GM23248 (cell line): ENCODE measurements around the gene MYOM3. TPM values are rescaled to one million over a fixed set of nuclear protein-coding genes. Genes with fewer than 3 reads are reported as not detected.

Source experiments
- DNase-seq: peaks from one replicate; pipeline ENCODE4 v3.0.0-alpha.2; 2015
- H2AFZ ChIP-seq: fragments of 200-600 bp; sonication (generic); 2 replicates; pipeline ENCODE4 v1.6.1; 2016; ENCODE audit warnings: antibody characterized with exemption
- H3F3A ChIP-seq: fragments of 200-600 bp; sonication (generic); 2 replicates; pipeline ENCODE4 v1.6.1; 2016; ENCODE audit warnings: mild to moderate bottlenecking, antibody characterized with exemption, mixed run types; ENCODE audit not compliant: insufficient read depth
- H3K27ac ChIP-seq: fragments of 200-600 bp; sonication (generic); 2 replicates; pipeline ENCODE4 v1.5.1; 2016; ENCODE audit warnings: mild to moderate bottlenecking
- H3K27me3 ChIP-seq: fragments of 200-600 bp; sonication (generic); replicated peaks from 2 replicates; pipeline ENCODE4 v1.6.1; 2016; ENCODE audit warnings: mild to moderate bottlenecking; ENCODE audit not compliant: insufficient read depth
- H3K36me3 ChIP-seq: fragments of 200-600 bp; sonication (generic); 2 replicates; pipeline ENCODE4 v1.6.1; 2016; ENCODE audit warnings: low read depth, mild to moderate bottlenecking
- H3K4me1 ChIP-seq: fragments of 200-600 bp; sonication (generic); 2 replicates; pipeline ENCODE4 v1.6.1; 2016; ENCODE audit warnings: mild to moderate bottlenecking; ENCODE audit not compliant: insufficient read depth
- H3K4me2 ChIP-seq: fragments of 200-600 bp; sonication (generic); one replicate; pipeline ENCODE4 v1.6.1; 2016; ENCODE audit warnings: mild to moderate bottlenecking; ENCODE audit not compliant: unreplicated experiment
- H3K4me3 ChIP-seq: fragments of 200-600 bp; sonication (generic); 2 replicates; pipeline ENCODE4 v1.5.1; 2016; ENCODE audit warnings: mild to moderate bottlenecking
- H3K79me2 ChIP-seq: fragments of 200-600 bp; sonication (generic); 2 replicates; pipeline ENCODE4 v1.6.1; 2016; ENCODE audit warnings: mild to moderate bottlenecking; ENCODE audit not compliant: insufficient read depth
- H3K9ac ChIP-seq: fragments of 200-600 bp; sonication (generic); 2 replicates; pipeline ENCODE4 v1.6.1; 2016; ENCODE audit warnings: mild to moderate bottlenecking
- H3K9me2 ChIP-seq: fragments of 200-600 bp; sonication (generic); 2 replicates; pipeline ENCODE4 v1.6.1; 2016; ENCODE audit warnings: mixed run types, mild to moderate bottlenecking, moderate library complexity; ENCODE audit not compliant: insufficient read depth
- H3K9me3 ChIP-seq: fragments of 200-600 bp; sonication (generic); one replicate; pipeline ENCODE4 v1.6.1; 2017; ENCODE audit warnings: low read depth
- H4K20me1 ChIP-seq: fragments of 200-600 bp; sonication (generic); 2 replicates; pipeline ENCODE4 v1.6.0; 2016; ENCODE audit not compliant: insufficient read depth
- EZH2 ChIP-seq: fragments of 200-600 bp; sonication (generic); IDR thresholded peaks from 2 replicates; pipeline ENCODE4 v1.6.1; 2018; ENCODE audit warnings: antibody characterized with exemption, mild to moderate bottlenecking; ENCODE audit not compliant: insufficient read depth, poor library complexity, severe bottlenecking
- EZH2phosphoT487 ChIP-seq: fragments of 200-600 bp; sonication (generic); IDR thresholded peaks from 2 replicates; pipeline ENCODE4 v1.6.1; 2018; ENCODE audit warnings: antibody characterized with exemption, moderate library complexity, mild to moderate bottlenecking, low read depth; ENCODE audit not compliant: insufficient read depth
- WGBS, 2 experiments: methylation state at CpG; one replicate each; pipeline ENCODE4 v1.1.6; 2015 to 2017; ENCODE audit warnings: low lambda C conversion rate in 2 of 2, low coverage in 1 of 2; ENCODE audit errors: missing lambda C conversion rate in 2 of 2; 5-methylcytosine and 5-hydroxymethylcytosine counted together
- in situ Hi-C: fragments of 300-500 bp; cut with MboI; formaldehyde crosslinking; loops from 2 replicates; pipeline ENCODE4 v1.15.0; 2020
- polyA plus RNA-seq: library from polyadenylated mRNA; unstranded; fragments of >200 nt; fragmentation: Nextera tagmentation; extraction: Ambion mirVana; gene quantifications from 2 replicates; pipeline ENCODE4 v1.2.1, GENCODE V29; 2016
- total RNA-seq: library from RNA; depleted of rRNA; stranded (reverse); fragments of >200 nt; shearing (Covaris generic); gene quantifications from 2 replicates; pipeline ENCODE4 v1.2.3, GENCODE V29; 2014

Gene MYOM3
- total and polyA plus RNA-seq, 2 experiments from 2014 or later: 1.2 to 1.4 TPM

- no peaks in the 10 kb centered on the region for H3K9me2 ChIP-seq
- H4K20me1 ChIP-seq: no peaks in the 10 kb centered on the region
- H3K36me3 ChIP-seq: no peaks in the 10 kb centered on the region
- no peaks in the 10 kb centered on the region for H3K9me3 ChIP-seq
- H3F3A ChIP-seq: no peaks in the 10 kb centered on the region; the same call in 1 of the 2 replicates
- no peak overlapping the region for H3K9ac ChIP-seq
- TF ChIP-seq EZH2 (no peak), EZH2phosphoT487 (no peak)
- H3K27me3 ChIP-seq: no peaks in the 10 kb centered on the region
- in situ Hi-C loops: no loop called here
- no peaks in the 10 kb centered on the region for H3K4me1 ChIP-seq
- H3K79me2 ChIP-seq: no peaks in the 10 kb centered on the region
- no peak overlapping the region for H2AFZ ChIP-seq
- DNase-seq: no peak
- H3K4me2 ChIP-seq: no peak overlapping the region
- no peak overlapping the region for H3K4me3 ChIP-seq
- no peak overlapping the region for H3K27ac ChIP-seq
- 77 to 80% methylated on average over 3 of the region's 3 CpGs for WGBS, 2 experiments
These were observed 22.4 kb upstream of the MYOM3 start for GRCh38 chr1:24134376-24134775.

- no peaks in the 10 kb centered on the region for H3K36me3 ChIP-seq
- 88 to 90% methylated on average over 1 of the region's 1 CpG for WGBS, 2 experiments
These were observed 21.9 kb upstream of the MYOM3 start for GRCh38 chr1:24133819-24134218.

GRCh38 chr1:24130385-24130784 lies 18.4 kb upstream of the MYOM3 start:
- no peak overlapping the region for H3K4me3 ChIP-seq
- peaks cover 5% of the 10 kb centered on the region; the same call in 1 of the 2 replicates for H3F3A ChIP-seq
- H4K20me1 ChIP-seq: no peaks in the 10 kb centered on the region
- H3K36me3 ChIP-seq: no peaks in the 10 kb centered on the region
- H3K27ac ChIP-seq: no peak overlapping the region
- in situ Hi-C loops: no loop called here
- H3K9me2 ChIP-seq: no peaks in the 10 kb centered on the region
- no peak overlapping the region for H3K4me2 ChIP-seq
- TF ChIP-seq EZH2phosphoT487 (no peak), EZH2 (no peak)
- no peaks in the 10 kb centered on the region for H3K79me2 ChIP-seq
- H3K9ac ChIP-seq: no peak overlapping the region
- no peaks in the 10 kb centered on the region for H3K27me3 ChIP-seq
- 57 to 61% methylated on average over 3 of the region's 3 CpGs for WGBS, 2 experiments
- H3K4me1 ChIP-seq: no peaks in the 10 kb centered on the region
- no peaks in the 10 kb centered on the region for H3K9me3 ChIP-seq
- H2AFZ ChIP-seq: no peak overlapping the region
- no peak for DNase-seq

More at GRCh38 chr1:24133819-24134218, 21.9 kb upstream of the MYOM3 start:
- in situ Hi-C loops: no loop called here
- Histone ChIP-seq H3K9me3 (no peaks in the 10 kb centered on the region), H3K4me3 (no peak overlapping the region), H3K4me2 (no peak overlapping the region), H3F3A (no peaks in the 10 kb centered on the region; the same call in 1 of the 2 replicates), H3K9ac (no peak overlapping the region), H4K20me1 (no peaks in the 10 kb centered on the region), H2AFZ (no peak overlapping the region), H3K9me2 (no peaks in the 10 kb centered on the region), H3K79me2 (no peaks in the 10 kb centered on the region), H3K27ac (no peak overlapping the region), H3K27me3 (no peaks in the 10 kb centered on the region), H3K4me1 (no peaks in the 10 kb centered on the region)
- DNase-seq: no peak
- TF ChIP-seq EZH2phosphoT487 (no peak), EZH2 (no peak)

- Histone ChIP-seq H3K4me2 (no peak overlapping the region), H3F3A (peaks cover 5% of the 10 kb centered on the region; the same call in 1 of the 2 replicates), H3K9ac (no peak overlapping the region), H2AFZ (no peak overlapping the region), H3K9me3 (no peaks in the 10 kb centered on the region), H3K4me3 (no peak overlapping the region), H3K27ac (no peak overlapping the region), H4K20me1 (no peaks in the 10 kb centered on the region), H3K79me2 (no peaks in the 10 kb centered on the region), H3K4me1 (no peaks in the 10 kb centered on the region), H3K9me2 (no peaks in the 10 kb centered on the region), H3K27me3 (no peaks in the 10 kb centered on the region), H3K36me3 (no peaks in the 10 kb centered on the region)
- DNase-seq: no peak
- TF ChIP-seq EZH2phosphoT487 (no peak), EZH2 (no peak)
- WGBS, 2 experiments: 75 to 85% methylated on average over 7 of the region's 7 CpGs
- in situ Hi-C loops: no loop called here
These were observed 15.9 kb upstream of the MYOM3 start for GRCh38 chr1:24127801-24128363.
